SK-N-DZ (cell line): ENCODE data around the gene STX16.
A peak's percentile ranks its signal among the peaks of the same experiment; 100 is the strongest.

Source experiments
- DNase-seq: peaks from one replicate; pipeline ENCODE4 v3.0.0-alpha.2; 2015; ENCODE audit warnings: low spot score

Gene STX16

DNA sequence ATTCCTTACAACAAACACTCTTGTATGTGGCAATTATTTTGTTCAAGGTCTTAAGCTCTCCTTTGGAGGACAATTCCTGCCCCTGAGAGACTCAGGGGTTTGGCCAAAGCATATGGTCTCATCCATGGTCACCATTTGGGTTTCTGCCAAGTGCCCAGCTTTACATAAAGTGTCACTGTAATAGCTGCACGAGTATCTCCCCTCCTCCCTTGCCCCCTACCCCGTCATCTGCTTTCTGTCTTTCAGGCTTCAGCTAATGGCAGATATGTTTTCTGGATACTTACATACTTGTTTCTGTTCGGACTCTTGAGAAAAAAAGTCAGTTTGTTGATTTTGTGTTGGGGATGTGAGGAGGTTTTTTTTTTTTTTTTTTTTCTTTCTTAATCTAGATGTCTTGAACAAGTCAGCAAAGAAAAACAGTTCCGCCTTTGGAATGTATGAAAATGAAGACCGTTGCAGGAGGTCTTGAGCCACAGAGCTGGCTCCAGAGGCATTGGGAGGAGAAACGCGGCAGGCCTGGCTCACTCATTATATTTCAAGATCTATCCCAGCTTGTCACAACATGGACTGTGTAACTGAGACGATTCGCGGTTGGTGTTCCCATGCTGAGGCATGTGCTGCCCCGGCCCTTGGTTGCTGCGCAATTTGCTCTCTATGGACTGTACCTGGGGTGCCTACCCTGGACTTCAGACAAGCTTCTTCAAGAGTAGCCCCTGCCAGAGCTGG, 32.6 kb upstream of the STX16 start:
- DNase-seq = no peak

DNA sequence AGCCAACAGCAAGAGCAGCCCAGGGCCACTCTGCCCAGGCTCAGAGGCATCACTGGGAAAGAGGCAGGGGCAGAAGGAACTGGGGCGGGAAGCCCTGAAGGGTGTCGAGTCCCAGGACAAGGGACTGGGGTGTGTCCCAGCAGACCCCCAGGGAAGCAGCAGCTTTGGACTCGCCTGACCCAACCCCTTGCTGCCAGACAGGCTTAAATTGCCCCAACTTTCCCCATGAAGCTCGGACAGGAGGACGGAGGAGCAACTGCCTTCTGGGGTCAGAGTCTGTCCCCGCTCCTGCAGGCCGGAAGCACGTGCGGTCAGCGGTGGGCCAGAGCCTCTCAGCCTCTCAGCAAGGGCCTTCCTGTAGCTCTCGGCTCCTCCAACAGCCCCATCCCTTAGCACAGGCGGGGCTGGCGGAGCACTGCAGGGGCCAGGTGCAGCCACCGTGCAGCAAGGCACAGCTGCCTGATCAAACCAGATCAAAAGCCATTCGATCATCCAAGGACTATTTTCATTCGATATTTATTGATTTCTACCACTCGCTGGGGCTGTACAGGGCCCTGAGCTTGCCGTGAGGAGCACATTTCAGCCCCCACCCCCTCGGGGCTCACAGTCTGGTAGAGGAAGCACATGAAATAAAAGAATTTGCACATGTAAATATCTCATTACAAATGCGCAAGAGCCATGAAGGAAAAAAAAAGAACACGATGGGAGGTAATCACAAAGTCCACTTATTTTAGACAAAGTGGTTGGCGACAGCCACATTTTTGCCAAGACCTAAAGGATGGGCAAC, 31.8 kb upstream of the STX16 start:
- peak; percentile 73 for DNase-seq

DNA sequence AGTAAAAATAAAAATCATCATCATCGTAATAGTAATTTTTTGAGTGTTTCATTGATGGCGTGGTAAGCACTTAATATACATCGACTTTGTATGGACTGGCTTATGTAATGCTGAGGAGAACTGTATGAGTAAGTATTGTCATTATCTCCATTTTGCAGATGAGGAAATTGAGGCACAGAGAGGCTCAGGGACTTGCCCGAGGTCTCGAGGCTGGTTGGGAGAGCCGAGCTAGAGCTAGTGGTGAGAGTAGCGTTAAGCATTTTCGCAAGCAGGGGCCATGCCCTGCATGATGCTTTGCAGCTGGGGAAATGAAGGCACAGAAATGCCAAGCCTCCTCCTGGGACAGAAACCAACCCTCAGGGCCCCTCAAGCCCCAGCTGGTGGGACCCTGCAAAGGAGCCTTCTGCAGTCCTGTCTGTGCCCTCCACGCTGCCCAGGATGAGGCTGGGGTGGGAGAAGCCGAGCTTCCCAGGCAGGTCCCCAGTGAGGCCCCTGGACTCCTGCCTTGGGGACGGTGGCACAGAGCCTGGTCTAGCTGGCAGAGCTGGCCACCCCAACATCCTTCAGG, 31.1 kb upstream of the STX16 start:
- DNase-seq = peak; percentile 83

DNA sequence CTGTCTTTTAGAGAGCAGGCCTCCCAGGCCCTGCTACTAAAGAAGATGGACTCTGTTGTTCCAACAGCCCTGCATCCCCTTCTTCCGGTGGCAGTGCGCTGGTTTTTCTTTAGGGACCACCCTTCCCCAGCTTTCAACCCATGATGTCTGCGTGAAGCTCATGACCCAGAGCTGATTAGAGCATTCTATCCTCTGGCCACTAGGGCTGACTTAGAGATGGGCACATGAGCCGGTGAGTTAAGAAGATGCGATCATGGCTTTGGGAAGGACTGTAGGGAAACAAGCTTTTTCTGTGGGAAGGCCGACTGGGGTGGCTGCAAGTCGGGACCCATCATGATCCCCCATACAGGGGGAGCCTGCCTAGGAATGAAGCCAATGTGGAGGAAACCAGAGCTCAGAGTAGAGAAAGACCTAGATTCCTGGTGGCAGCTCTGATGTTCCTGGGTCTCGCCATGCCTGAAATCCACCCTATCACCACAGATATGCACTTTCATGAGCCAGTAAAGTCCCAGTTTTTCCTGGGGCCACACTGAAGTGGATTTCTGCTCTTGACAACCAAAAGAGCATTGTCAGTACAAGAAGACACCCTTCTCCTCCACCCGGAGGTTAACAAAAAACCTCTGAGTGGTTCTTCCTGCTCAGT, 29.1 kb upstream of the STX16 start:
- no peak for DNase-seq

DNA sequence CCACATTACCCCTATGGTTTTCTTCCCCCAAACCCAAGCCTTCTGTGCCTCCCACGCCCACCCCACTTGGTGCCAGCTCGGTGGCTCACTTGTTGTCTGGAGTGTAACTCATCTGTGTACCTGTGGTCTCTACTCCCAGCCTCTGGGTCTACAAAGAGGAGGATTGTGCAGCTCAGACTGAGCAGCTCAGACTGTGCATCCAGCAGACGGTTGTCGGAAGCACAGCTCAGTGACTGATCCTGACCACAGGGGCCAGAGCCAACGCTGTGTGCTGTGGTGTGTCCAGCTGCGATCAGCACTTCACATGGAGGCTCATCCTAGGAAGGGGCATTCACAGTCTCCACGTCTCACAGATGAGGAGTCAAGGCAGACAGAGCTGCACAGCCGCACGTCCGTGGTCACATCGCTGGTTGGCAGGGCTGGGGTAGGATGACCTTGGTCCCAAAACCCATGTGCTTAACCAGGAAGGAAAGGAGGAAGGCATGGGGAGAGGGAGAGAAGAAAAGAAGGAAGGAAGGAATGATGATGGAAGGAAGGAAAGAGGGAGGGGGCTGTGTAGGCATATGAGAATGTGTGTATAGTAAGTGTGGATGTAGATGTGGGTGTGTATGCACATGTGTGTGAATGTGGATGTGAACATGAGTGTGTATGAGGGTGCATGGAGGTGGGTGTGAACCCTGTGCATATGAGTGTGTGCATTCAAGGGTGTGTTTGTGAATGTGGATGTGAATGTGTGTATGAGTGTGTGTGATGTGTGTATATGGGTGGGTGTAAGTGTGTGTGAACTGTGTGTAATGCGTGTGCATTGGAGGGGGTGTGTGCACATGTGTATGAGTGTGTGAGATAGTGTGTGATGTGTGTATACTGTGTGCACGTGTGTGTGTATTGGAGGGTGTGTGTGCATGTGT, 28.2 kb upstream of the STX16 start:
- no peak for DNase-seq

DNA sequence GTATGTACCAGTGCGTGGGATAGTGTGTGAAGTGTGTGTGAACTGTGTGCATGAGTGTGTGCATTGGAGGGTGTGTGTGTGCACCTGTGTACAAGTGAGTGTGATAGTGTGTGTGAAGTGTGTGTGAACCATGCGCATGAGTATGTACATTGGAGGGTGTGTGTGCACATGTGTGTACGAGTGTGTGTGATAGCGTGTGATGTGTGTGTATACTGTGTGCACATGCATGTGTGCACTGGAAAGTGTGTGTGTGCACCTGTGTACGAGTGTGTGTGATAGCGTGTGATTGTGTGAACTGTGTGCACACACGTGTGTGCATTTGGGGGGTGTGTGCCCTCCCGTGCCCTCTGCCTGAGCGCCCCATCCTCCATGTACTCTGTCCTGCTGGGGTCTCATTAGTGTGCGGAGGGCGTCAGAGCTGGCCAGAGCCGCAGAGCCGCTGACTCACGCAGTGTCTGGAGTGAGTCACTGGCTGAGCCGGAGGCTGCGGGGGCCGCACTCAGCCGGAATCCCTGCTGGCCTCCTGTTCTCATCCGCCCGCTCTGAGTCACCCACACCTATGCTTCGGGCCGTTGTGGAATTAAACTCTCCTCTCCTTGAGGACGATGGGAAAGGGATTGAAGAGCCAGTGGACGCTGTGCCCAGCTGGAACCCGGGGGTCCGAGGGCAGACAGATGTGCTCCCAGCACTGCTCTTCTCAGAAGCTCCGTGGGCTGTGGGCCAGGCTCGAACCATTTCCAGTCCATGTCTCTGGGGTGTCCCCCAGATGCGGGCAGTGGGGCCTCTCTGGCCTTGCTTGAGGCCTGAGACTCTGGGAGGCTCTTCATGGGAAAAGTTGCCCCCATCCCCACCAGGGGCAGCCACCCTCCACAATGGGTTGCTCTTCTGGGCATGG, 27.3 kb upstream of the STX16 start:
- DNase-seq = no peak

DNA sequence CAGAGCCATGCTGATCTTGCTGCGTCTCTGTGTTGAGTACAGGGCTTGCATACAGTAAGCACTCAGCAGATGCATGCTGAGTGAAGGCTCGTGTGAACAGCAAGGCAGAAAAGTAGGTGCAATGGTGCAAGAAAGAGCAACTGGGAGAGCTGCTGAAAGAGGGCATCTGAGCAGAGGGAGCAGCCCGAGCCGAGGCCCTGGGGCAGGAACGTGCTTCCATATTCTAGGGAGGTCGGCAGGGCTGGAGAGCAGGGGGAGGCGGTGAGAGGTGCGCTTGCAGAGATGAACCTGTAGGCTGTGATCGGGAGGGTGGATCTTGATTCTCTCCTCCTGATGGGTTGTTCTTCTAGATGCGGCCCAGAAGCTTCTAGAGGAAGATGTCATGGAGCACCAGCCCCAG, 26.4 kb upstream of the STX16 start:
- DNase-seq = no peak

DNA sequence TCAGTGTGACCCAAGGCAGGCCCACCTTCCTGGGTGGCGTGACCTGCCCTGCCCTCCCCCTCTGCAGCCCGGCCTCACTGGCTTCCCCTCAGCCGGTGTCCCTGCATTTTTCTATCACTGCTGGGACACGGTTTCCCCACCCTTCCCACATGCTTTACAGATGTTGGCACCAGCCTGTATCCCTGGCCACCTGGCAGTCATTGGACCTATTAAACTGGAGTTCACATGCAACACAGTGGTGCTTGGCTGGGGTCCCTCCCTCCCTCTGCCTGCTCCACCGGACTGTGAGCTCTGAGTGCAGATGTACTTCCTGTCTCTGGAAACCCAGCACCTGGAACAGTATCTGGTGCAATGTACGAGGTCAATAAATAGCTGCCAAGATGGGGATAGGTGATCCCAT, 25.5 kb upstream of the STX16 start:
- no peak for DNase-seq

GRCh38 chr20:58626051-58626450, 25.0 kb upstream of the STX16 start:
- DNase-seq = no peak

- no peak for DNase-seq
Observed at GRCh38 chr20:58627212-58628072, 23.6 kb upstream of the STX16 start.

DNA sequence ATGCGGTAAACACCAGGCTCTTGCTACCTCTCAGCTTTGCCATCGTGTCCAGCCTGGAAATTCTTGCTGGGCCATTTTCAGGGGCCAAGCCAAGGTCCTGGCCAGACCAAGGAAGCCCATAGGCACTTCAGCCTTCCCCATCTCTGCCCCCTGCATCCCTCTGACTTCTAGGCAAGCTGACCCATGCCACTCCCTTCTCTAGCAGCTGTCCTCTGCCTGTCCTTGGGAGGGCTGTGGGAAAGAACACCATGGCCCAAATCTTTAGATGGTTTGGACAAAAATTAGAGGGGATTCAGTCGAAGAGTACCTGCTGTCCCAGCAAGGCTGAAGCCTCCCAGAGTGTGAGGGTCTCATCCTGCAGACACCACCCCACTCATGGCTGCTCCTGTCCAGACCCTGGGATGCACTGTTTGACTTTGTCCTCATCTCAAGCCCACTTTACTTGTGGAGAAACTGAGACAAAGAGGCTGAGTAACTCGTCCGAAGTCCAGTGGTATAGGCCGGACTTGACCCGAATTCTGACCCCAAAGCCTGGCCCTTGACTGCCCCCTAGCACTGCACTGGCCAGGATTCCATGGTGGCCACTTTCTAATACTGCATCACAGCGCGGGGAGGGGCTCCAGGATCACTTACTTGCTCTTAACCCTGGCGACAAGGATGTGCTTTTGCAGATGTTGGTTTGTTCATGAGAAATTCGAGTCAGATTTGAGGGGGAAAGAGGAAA, 22.4 kb upstream of the STX16 start:
- DNase-seq = no peak

DNA sequence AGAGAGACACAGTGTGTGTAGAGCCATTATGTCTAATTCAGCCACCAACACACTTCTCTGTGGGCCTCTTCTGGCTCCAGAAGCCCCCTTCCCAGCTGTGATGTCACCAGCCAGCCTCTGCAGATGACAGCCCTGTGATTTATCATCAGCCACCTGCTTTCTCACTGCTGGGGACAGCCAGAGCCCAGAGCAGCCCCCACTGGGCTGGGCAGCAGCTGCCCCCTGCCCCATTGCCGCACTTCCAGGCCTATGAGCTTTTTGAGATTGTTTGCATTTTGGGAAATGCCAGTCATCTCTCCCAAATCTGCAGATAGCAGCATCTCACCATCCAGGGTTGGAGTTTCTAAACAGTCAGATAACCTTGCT, 21.9 kb upstream of the STX16 start:
- DNase-seq = peak; percentile 86

DNA sequence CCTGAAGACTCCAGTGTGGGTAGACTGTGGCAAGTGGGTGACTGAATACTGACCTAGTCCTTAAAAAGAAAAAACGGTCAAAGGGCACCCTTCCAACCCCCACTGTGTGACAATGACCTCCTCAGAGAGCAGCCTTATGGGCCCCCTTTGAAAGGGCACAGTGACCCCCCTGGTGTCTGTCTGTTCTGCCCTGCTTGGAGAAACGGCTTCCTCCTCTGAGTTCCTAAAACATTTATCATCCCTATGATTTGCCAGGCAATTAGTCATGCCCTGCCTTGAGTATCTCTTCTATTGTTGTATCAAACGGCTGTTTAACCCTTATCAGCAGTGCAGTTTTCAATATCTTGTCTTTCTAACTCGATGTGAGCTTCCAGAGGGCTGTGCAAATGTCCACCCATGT, 21.0 kb upstream of the STX16 start:
- no peak for DNase-seq

DNA sequence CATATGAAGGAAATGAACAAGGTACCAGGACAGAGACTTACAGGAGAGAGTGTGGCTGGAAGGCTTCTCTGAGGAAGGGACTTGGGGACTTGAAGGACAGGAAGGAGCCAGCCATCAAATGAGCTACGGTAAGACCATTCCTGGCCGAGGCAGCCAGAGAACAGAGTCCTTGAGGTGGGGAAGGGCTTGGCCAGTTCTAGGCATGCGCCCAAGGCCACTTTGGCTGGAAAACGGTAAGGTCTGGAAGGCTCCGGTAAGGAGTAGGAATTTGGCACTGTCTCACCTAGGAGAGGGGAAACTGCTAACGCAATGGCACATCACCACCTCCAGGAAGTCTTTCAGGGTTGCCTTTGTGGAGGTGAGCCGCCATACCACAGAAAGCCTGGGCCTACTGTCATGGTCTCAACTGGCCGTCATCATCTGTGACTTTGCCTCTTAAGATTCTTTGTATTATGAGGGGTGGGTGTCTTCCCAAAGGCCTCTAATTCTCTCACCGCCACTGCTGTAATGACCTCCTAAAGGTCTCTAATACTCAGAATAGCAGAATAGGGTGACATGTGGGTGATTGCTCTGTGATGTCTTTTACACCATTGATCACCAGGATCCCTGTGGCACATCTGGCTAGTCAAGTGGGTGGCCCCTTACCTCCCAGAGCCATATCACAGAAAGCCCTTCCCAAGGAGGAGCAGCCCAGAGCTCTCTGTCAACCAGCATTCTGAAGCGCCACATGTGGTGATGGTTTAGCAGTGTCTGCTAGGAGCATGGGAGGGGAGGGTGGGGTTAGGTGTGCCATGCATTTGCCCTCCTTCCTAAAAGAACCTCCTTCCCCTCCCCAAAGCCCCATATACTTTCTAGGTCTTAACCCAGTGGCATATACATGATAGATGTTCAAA, 17.7 kb upstream of the STX16 start:
- no peak for DNase-seq

DNA sequence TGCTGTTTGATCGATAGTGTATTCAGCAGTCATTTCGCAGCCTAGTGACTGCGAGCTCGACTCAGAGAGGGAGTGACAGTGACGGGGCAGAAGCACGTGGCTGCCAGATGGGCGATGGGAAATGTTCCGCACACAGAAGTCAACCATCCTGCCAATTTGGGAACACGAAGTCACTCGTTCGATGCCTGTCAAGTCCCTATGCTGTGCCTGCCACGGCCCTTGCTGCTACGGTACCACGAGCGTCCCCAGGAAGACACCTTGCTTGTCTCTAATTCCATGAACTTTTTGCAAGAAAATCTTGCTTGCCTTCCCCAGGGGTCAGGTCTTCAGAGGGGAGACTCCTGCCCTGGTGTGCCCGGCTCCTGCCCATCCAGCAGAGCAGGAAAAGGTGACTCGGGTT, 17.0 kb upstream of the STX16 start:
- DNase-seq = no peak

GRCh38 chr20:58634521-58635278, 16.4 kb upstream of the STX16 start:
- DNase-seq = peak; percentile 83

DNA sequence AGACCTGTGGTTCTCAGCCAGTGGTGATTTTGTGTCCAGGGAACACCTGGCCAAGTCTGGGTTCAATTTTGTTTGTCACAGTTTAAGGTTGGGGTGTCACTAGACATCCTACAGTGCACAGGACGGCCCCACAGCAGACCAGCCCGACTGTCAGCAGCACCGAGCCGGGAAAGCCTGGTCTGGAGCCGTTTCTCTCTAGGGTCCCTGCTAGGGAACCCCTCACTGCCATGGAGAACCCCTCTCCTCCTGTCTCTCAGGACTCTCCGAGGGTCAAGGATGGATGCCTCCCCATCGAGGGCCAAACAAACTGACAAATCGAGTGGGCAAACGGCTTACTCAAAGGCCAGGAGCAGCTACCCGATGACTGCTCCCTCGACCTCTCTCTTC, 15.8 kb upstream of the STX16 start:
- no peak for DNase-seq
